ENCODE results near the gene TBC1D22A. TPM values are rescaled to one million over a fixed set of nuclear protein-coding genes. Genes with fewer than 3 reads are reported as not detected.
A peak's percentile ranks its signal among the peaks of the same experiment; 100 is the strongest.

TBC1D22A gene
- total RNA-seq, 6 experiments from 2014 or later: 10.9 to 18.1 (median 14.0) TPM

DNA sequence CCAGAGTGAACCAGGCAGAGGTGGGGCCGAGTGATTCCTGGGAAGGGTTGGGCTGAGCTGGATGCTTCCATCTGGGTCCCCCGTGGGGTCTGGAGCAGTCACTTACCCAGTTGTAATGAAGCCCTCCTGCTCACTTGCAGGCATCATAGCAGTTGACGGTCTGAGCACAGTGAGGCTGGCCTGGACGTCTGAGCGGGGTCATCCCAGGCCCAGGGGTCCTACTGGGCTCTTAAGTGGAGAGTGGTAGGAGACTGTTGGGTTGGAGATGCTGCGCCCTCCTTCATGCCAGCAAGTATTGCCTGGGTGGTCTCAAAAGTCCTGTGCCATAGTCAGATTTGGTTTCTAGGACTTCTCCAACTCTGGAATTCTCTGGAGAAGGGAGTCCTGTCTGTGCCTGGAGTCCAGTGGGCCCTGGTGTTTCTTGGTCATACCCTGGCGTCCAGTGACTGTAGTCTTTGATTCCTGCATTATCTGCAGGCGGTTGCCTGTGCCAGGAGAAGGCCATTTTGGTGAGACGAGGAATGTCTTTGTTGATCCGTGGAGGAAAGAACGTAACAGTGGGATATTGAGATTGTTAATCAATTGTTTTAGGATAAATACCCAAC, 82.3 kb downstream of the TBC1D22A start:
- H3K4me1 ChIP-seq: no peaks in the 10 kb centered on the region
- 63% methylated on average over 5 of the region's 11 CpGs for WGBS (ENCODE audit: insufficient coverage, low coverage, low lambda C conversion rate, missing lambda C conversion rate)
- no peaks in the 10 kb centered on the region for H3K27me3 ChIP-seq
- no peaks in the 10 kb centered on the region for H3K9me3 ChIP-seq
- peak in 2 of 4 donors; percentile 6 to 19 for ATAC-seq
- DNase-seq: no peak
- TF ChIP-seq POLR2A (IDR thresholded peaks at IDR 0.05): no peak
- TF ChIP-seq, protein P1, sequence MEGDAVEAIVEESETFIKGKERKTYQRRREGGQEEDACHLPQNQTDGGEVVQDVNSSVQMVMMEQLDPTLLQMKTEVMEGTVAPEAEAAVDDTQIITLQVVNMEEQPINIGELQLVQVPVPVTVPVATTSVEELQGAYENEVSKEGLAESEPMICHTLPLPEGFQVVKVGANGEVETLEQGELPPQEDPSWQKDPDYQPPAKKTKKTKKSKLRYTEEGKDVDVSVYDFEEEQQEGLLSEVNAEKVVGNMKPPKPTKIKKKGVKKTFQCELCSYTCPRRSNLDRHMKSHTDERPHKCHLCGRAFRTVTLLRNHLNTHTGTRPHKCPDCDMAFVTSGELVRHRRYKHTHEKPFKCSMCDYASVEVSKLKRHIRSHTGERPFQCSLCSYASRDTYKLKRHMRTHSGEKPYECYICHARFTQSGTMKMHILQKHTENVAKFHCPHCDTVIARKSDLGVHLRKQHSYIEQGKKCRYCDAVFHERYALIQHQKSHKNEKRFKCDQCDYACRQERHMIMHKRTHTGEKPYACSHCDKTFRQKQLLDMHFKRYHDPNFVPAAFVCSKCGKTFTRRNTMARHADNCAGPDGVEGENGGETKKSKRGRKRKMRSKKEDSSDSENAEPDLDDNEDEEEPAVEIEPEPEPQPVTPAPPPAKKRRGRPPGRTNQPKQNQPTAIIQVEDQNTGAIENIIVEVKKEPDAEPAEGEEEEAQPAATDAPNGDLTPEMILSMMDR (IDR thresholded peaks at IDR 0.05): no peak
- peaks cover 0 to 3% (median 0%) of the 10 kb centered on the region in 4 donors for H3K36me3 ChIP-seq
- intact Hi-C loops (cut with DNase I): loop anchor here in 1 of 2 donors (10.0 kb wide), 1 partner anchor 210 kb away; no protein-coding TSS in a partner anchor
- no peak overlapping the region for H3K27ac ChIP-seq
- no peak overlapping the region for H3K4me3 ChIP-seq

DNA sequence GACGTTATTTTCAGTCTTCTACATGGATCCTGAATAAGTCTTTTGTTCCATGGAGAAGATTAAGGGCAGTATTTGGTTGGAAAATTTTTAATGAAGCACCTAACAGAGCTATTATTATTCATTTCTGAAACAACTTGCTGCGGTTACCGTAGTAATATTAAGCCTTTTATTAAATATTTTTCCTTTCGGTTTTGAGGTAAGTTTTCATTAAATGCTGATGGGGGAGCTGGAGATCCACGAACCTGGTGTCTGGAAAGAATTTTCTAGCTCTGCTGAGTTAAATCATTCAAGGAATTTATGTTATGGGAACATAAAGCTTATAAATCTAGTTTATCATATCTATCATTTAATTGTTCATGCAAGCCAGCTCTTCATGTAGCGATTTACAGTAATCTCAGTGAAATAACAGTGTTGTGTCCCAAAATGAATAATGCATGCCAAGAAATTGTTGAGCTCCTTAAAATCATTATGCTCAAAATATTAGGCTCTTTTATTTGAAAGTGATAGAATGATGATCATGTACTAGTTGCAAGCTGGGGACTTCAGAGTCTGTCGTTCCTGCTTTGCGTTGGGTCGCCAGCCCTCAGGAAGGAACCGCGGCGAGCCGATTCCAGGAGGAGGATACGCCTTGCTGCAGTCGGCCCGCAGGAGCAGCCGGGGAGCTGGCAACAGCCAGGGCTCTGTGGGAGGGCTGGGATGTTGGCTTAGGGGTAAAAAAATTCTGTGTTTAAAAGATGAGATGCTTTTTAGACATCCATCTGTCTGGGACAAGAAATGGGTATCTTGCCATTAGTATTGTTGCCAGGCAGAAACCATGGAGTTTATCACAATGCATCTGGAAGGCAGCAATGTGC, 83.1 kb downstream of the TBC1D22A start:
- Histone ChIP-seq H3K4me1 (no peaks in the 10 kb centered on the region), H3K27me3 (no peaks in the 10 kb centered on the region), H3K36me3 (peaks cover 0 to 3% (median 0%) of the 10 kb centered on the region in 4 donors), H3K9me3 (no peaks in the 10 kb centered on the region), H3K27ac (no peak overlapping the region), H3K4me3 (no peak overlapping the region)
- no peak for DNase-seq
- peak in 2 of 4 donors; percentile 13 to 36 for ATAC-seq
- 73% methylated on average over 17 of the region's 17 CpGs for WGBS (ENCODE audit: insufficient coverage, low coverage, low lambda C conversion rate, missing lambda C conversion rate)
- TF ChIP-seq POLR2A (IDR thresholded peaks at IDR 0.05): no peak
- TF ChIP-seq, protein P1 (IDR thresholded peaks at IDR 0.05): peak; percentile 24 to 43 (median 40)
- intact Hi-C loops (cut with DNase I): loop anchor here in 1 of 2 donors (10.0 kb wide), 1 partner anchor 209 kb away; no protein-coding TSS in a partner anchor

DNA sequence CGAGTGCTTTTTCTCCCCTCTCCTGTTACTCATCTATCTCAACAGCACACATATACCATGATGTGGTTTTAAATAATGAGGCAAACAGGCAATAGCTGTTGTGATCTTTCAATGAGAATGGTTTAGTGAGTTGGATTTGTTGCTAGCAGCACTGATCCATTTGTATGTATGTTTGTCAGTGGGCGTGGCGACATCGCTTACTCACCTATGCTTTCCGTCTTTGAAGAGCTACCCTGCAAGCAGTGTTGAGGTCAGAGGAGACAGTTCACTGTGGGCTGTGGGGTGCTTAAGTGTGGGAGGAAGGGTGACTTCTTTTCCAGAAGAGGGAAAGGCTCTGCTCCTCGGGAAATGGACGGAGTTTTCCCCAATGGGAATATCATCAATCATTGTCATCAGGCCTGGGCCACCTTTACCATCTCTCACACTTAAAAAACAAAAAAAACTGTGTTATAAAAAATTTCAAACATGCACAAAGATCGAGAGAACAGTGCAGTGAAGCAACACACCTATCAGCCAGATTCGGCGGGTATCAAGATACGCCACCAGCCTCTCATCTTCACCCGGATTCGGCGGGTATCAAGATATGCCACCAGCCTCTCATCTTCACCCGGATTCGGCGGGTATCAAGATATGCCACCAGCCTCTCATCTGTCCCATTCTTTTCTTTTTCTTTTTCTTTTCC, 83.8 kb downstream of the TBC1D22A start:
- WGBS (ENCODE audit: insufficient coverage, low coverage, low lambda C conversion rate, missing lambda C conversion rate): 86% methylated on average over 11 of the region's 17 CpGs
- no peaks in the 10 kb centered on the region for H3K9me3 ChIP-seq
- TF ChIP-seq, protein P1 (IDR thresholded peaks at IDR 0.05): no peak
- no peak for TF ChIP-seq POLR2A (IDR thresholded peaks at IDR 0.05)
- no peaks in the 10 kb centered on the region for H3K27me3 ChIP-seq
- ATAC-seq (no peak), DNase-seq (no peak)
- H3K4me1 ChIP-seq: no peaks in the 10 kb centered on the region
- intact Hi-C loops (cut with DNase I): loop anchor here in 1 of 2 donors (10.0 kb wide), 1 partner anchor 209 kb away; no protein-coding TSS in a partner anchor
- no peak overlapping the region for H3K27ac ChIP-seq
- peaks cover 0 to 3% (median 0%) of the 10 kb centered on the region in 4 donors for H3K36me3 ChIP-seq
- H3K4me3 ChIP-seq: no peak overlapping the region

DNA sequence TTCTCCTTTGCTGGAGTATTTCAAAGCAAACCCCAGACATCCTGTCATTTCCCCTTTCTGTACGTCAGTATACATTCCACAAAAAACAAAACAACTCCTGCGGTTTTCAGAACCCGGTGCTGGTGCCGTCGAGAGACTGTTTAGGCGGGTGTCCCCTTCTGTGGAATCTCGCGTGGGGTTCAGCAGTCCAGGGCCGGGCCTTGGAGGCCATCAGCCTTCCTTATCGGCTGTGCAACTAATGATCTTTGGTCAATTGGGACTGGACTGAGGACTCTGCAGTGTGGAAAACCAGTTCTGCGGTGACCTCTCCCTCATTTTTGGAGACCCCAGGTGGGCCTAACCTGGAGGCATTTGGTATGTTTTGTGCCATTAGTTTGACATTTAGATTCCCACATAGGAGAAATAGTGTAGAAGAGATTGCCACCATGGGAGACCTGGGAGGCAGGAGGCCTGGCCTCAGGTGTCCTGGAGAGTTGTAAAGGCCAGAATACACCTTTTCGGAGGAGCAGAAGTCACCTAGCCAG, 84.4 kb downstream of the TBC1D22A start:
- H3K9me3 ChIP-seq: no peaks in the 10 kb centered on the region
- H3K4me3 ChIP-seq: no peak overlapping the region
- TF ChIP-seq POLR2A (IDR thresholded peaks at IDR 0.05): no peak
- TF ChIP-seq, protein P1 (IDR thresholded peaks at IDR 0.05): no peak
- H3K27me3 ChIP-seq: no peaks in the 10 kb centered on the region
- intact Hi-C loops (cut with DNase I): loop anchor here in 1 of 2 donors (10.0 kb wide), 1 partner anchor 208 kb away; no protein-coding TSS in a partner anchor
- WGBS (ENCODE audit: insufficient coverage, low coverage, low lambda C conversion rate, missing lambda C conversion rate): 85% methylated on average over 3 of the region's 12 CpGs
- H3K27ac ChIP-seq: no peak overlapping the region
- H3K4me1 ChIP-seq: no peaks in the 10 kb centered on the region
- DNase-seq (no peak), ATAC-seq (no peak)
- peaks cover 0 to 3% (median 0%) of the 10 kb centered on the region in 4 donors for H3K36me3 ChIP-seq

Data from right lobe of liver (tissue), 6 donors.